ENCODE results near the gene SHANK1. TPM values are rescaled to one million over a fixed set of nuclear protein-coding genes. Genes with fewer than 3 reads are reported as not detected.

SHANK1 gene
- total RNA-seq, 1 experiment from 2014 or later = 4.9 TPM

DNA sequence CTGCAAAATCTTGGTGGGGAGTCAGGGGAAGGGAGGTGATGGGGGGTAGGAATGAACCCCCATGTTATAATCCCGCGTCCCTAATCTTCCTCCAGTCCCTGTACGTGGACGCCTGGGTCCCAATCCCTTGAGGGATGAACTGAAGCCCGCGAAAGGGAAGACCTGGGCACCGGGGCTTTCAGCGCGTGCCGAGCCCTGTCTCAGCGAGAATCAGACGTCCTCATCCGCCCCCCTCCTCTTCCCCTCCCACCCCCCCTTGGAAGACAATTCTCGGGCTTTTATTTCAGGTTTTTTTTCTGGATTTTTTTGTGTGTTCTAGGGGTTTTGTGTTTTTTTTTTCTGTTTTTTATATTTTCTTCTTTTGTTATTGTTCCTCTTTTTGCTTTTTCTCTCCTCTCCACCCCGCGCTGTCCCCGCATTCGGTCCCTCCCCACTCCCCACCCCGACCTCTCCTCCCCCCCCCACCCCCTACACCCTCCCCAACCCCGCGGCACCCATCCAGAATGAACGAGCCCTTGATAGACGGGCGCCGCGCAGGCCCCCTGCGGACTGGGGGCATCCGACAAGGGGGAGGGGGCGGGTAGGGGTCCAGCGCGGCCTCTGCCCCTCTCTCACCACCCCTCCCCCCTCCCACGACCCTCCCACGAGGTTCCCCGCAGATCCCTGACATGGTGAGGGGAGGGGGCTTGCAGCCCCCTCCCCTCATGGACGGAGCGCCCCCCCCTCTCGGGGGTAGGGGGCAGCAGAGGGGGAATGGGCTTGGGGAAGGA, 60.1 kb downstream of the SHANK1 start:
- no peak for DNase-seq (ENCODE audit: low read depth)

DNA sequence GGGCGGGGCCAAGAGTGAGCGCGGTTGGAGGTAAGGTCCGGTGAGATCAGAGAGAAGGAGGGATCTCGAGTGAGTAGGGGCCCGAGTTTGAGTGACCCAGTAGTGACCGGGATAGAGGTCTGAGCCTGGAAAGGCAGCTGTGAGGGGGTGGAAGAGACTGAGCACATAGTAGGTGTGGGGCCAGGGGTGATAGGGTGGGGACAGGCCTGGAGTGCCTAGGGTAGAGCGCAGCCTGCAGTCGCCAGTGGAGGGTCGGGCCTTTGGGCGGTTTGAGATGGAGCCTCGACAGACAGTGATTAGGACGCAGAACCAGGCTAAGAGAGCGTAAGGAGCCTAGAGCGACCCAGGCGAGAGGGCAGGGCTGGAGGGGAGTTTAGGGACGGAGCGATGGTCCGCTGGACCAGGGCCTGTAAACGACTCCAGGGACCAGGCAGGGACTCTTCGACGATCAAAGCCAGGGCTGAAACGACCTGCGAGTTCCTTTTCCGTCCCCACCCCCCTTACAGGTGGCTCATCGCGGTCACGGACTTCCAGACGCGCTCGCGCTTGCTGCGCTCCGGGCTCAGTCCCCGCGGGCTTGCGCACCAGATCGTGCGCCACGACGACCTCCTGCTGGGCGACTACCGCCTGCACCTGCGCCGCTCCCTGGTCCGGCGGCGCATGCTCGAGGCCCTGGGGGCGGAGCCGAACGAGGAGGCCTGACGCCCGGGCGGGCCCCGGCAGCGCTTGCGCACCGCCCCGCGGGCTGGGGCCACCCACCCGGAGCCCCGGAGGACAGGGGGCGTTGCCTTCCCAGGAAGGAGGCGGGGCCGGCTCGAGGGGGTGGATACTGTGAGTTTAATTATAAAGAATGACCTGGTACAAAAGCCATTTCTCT, 60.9 kb downstream of the SHANK1 start:
- peak; percentile 64 for DNase-seq (ENCODE audit: low read depth)

DNA sequence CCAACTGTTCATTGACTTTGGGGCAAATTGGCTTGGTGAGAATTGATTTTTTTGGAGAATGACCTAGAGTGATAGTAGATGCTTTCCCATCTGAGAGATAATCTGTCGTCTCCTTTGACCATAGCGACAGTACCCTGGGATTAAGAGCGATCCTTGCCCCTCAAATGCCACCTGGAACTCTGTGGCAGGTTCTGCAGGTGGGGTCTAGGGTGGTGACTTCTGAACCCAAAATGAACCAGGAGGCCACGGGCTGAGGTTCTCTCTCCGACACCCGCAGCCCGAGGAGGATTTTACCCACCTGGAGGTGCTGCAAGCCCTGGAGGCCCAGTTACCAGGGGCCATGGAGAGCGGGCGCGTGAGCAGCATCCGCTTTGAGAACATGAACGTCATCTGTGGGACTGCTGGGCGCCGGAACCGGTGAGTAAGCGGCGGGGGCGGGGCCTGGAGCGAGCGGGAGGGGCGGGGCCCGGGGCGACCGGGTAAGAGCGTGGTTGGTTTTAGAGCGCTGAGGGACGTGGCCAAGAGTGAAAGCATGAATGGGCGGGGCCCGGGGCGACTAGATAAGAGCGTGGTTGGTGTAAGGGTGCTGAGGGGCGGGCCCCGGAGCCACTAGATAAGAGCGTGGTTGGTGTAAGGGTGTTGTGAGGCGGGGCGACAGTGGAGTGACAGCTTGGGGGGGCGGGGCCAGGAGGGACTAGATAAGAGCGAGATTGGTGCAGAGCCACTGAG, 61.7 kb downstream of the SHANK1 start:
- DNase-seq (ENCODE audit: low read depth) = peak; percentile 99

DNA sequence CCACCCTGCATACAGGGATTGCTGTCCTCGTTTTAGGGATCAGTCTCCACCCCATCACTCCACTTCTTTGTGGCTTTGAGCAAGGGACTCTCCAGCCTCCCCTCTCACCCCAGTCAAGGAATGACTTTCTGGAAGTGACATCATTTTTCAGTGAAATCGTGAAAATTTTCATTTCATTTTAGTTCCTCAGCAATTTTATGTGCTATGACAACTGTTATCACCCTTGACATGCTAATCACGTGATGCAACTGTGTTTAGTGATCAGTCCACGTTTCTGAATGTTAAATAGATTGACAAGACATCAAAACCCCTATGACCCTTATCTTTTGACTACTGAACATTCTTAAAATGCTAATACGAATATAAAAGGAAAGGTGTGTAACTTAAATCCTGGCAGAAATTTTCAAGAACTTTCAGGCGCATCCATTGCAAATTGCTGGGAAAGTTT, 62.4 kb downstream of the SHANK1 start:
- no peak for DNase-seq (ENCODE audit: low read depth)

DNA sequence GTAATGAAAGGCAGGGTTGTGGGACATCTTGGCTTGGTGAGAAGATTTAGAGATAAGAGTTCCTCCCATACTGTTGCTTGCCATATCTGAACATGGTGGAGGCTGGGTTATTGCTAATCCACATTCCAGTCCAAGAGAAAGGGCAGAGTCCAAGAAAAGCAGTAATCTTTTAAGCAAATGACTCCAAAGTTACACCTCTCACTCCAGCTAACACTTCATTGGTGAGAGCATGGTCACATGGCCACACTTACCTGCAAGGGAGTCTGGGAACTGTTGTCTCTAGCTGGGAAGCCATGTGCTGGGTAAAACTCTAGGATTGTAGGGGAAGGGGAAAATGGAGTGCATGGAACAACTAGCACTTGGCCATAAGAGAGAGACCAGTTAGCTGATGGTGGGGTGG, 64.7 kb downstream of the SHANK1 start:
- DNase-seq (ENCODE audit: low read depth) = no peak

DNA sequence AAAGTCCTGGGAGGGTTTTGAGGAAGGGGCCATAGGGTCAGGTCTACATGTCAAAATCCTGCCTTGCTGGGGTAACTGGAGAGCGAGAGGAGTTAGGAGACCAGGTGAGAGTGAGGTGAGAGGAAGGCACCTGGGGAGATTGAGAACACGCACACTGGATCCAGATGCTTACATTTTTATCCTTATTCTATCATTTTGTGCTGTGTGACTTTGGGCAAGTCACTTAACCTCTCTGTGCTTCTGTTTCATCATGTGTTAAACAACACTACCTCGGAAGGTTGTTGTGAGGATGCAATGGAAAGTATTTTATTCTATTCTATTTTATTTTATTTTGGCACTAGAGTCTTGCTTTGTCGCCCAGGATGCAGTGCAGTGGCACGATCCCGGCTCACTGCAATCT, 66.9 kb downstream of the SHANK1 start:
- DNase-seq (ENCODE audit: low read depth) = no peak

DNA sequence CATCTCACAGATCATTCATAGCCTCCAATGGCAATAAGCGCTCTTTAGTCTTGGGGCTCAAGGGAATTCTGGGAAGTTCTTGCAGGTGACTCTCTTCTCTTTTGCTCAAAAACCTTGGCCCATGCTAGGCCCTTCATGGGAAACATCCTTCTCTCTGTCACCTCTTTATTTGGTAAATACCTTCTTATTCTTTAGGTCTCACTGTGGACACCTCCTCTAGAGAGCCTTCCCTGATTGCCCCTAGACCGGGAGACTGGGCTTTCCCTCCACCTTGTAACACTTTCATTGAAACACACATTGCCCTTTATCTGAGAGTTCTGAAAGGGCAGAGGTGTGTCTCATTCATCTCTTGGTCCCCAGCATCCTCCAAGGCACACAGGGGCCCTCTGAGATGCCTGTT, 68.4 kb downstream of the SHANK1 start:
- DNase-seq (ENCODE audit: low read depth) = no peak

DNA sequence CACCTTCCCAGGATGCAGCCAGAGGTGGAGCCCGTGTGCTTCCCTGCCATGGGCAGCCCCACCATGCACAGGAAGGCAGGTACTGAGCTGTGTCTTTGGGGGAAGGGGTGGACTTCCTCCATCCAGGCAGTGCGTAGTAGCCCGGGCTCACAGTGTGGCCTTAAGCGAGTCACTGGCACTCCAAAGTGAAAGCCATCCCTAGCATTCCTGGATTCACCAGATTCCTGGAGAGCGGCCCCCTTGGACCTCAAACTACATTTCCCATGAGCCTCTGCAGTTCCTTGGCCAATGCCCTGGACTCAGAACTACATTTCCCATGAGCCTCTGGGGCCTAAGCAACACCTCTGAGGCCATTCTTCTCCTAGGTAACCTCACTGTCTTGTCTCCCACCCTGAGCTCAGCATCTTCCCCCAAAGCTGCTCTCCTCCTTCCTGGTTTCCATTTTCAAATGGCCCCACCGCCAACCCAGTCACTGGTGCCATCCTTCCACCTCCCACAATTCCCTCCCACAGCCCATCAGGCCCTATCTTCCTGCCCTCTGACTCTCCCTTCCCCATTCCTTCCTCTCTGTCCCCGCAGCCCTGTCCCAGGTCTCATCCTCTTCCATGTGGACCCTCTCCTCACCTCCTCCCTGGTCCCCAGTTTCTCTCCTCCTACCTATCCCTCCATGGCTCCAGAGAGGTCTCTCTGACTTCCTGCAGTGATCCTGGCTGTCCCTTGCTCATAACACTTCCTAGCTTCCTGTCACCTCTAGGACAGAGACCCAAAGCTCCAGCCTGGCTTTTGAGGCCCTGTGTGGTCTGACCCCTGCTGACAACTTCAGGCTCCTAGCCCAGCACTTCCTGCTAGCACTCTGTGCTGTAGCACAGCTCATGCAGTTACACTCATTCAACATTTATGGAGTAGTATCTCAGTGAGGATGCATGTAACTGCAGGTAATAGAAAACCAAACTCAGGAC, 69.9 kb downstream of the SHANK1 start, which contains the start of gene C19orf81:
C19orf81 (plus strand) TSS at position 13 of the 959 bp plus-strand sequence; CDS start at position 13, 0 bp downstream.
- DNase-seq (ENCODE audit: low read depth) = peak; percentile 36

DNA sequence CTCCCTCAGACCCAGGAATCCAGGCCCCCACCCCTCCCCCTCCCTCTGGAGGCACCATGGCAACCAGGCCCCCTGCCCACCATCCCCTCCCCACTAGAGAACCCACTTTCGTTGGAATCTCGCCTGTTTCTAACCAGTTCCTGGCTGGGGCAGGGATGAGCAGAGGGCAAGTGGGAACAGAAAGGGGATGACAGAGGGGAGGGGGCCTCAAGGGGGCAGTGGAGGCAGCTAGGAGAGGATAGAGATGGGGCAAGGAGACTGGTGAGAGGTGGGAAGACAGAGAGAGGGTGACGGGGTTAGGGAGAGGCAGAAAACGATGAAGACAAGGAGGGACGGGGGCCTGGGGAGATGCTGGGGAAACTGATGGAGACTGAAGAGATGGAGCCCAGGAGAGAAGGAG, 70.9 kb downstream of the SHANK1 start:
- no peak for DNase-seq (ENCODE audit: low read depth)

DNA sequence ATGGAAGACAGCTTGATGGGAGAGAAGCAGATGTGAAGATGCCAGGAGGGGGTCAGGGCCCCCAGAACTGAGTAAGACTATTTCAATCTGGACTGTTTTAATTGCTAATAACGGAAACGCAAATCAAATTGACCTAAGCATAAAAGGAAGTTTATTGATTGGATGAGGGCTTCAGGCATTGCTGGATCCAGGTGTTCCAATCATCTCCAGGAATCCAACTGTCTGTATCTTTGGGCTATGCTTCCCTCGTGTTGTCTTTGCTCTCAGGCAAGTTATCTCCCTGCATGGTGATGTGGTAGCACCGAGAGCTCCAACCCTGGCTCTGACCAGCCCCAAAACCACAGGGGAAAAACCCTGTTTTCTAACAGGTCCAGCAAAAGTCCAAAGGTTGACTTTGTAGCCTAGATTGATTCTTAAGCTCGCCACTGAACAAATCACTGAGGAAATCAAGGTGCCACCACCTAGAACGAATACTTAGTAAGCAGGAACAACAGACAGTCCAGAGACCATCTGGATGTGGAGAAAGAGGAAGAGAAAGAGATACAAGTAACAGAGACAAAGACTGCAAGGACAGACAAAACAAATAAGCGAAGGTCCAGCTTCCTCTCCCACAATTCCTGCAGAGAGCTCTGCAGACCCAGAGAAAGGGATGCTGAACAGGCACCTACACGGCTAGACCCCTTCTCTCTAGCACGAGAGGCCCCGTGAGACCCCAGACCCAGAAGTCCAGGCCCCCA, 71.6 kb downstream of the SHANK1 start:
- no peak for DNase-seq (ENCODE audit: low read depth)

DNA sequence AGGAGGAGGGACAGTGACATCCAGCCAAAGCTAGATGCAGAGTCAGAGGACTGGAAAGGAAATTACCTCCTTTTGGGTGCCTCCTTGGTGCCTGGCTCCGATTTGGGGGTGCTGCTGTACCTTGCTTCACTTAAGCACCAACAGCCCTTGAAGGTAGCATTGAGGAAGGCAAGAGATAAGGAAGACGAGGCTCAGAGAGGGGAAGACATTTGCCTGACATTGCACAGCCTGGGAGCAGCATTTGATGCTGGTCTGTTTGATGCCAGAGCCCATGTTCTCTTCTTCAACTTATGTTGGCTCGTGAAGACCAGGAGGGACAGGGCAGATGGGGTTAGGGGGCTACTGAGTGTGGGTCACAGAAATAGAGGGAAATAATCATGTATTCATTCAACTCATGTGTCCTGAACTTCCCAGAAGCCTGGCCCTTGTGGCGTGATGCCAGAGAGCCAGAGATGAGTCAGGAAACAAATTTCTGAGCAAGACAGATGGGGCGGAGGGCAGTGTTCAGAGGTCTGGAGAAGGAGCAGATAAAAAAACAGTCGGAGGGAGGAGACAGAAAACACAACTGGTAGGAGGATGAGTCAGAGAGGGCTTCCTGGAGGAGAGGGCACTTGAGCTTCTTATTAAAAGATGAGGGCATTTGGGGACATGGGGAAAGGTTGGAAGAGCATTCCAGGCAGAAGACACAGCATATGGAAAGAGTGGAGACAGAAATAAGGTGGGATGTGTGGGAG, 73.4 kb downstream of the SHANK1 start:
- DNase-seq (ENCODE audit: low read depth) = peak; percentile 77

DNA sequence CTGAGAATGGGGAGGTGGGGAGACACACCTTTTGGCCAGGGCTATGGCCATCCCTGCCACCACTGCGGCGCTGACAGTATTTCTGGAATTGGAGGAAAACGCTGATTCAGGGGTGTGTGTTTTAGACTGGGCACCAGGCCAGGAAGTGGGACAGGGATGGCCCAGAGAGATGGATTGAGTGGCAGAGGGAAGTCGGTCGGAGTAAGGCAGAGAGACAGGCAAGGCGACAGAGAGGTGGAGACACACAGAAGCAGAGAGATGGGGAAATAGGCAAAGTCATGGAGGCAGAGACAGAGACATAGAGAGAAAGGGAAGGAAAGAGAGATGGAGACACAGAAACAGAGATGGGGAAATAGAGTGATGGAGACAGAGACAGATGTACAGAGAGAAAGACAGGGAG, 74.5 kb downstream of the SHANK1 start:
- DNase-seq (ENCODE audit: low read depth) = no peak

DNA sequence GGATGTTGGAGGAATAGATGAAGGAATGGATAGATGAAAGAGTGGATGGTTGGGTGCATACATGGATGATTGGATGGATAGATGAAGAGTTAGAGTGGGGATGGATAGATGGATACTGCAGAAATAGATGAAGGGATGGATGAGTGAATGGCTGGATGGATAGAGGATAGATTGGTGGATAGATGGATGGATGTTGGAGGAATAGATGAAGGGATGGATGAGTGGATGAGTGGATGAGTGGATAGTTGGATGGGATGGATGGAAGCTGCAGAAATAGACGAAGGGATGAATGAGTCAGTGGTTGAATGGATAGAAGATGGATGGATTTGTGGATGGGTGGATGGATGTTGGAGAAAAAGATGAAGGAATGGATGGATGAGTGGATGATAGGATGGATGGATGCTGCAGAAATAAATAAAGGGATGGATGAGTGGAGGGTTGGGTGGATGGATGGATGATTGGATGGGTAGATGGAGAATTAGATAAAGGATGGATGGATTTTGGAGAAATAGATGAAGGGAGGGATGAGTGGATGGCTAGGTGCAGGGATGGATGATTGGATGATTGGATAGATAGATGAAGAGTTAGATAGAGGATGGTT, 75.2 kb downstream of the SHANK1 start:
- DNase-seq (ENCODE audit: low read depth) = no peak

DNA sequence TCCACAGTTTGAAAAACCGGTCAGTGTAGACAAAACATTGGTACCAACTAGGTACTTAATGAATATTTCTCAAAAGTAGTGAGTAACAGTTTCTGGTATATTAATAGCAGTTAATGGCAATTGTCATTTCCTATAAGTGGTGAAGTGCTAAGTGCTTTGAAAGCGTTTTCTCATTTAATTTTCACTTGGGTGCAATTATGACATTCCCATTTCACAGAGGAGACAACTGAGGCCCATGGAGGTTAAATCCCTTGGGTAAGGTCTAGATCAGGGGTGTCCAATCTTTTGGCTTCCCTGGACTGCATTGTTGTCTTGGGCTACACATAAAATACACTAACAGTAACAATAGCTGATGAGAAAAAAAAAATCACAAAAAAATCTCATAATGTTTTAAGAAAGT, 79.2 kb downstream of the SHANK1 start:
- DNase-seq (ENCODE audit: low read depth) = no peak

DNA sequence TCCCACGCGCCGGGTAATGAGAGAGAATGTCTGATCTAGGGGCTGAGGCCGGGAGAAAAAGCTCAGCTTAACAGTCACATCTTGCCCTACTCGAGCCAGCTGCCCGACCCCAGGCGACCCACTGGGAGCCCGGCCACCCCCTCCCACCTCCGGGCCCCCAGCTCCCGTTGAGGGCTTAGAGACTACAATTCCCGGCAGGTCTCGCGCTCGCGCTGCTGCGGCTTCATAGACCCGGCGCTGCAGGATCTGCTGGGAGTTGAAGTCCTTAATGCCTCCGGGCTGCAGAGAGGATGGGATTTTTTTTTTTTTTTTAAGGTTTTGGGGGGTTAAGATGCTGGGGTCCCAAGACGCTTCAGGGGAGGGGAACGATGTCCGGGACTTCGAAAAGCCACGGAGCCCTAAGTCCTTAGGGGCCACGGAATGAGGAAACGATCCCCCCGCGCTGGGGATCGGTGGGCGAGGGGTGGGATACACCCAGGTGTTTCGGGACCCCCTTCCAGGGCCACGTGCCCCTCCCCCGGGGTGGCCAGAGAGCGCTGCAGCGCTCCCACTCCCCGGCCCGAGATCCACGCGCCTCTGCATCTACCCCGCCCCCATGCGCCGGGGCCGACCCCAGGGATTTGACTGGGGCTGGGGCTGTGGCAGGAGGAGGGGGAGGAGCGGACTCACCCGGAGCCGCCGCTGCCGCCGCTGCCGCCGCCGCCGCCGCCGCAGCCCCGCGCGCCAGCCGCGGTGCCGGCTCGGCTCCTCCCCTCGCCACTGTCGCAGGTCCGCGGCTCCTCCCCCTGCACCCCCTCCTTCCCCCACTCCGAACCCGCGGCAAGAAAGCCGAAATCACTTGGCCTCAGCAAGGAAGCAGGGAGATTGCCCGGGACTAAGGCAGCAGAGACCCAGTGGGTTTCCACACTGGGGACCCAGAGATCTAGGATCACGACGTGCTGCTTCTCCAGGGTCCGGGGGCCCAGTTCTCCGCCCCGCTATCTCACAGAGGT, 80.2 kb downstream of the SHANK1 start, which contains the start of gene SYT3:
SYT3 (minus strand) TSS at position 761 of the 992 bp plus-strand sequence. CDS start 2,470 bp downstream, outside the sequence.
- peak; percentile 21 for DNase-seq (ENCODE audit: low read depth)

DNA sequence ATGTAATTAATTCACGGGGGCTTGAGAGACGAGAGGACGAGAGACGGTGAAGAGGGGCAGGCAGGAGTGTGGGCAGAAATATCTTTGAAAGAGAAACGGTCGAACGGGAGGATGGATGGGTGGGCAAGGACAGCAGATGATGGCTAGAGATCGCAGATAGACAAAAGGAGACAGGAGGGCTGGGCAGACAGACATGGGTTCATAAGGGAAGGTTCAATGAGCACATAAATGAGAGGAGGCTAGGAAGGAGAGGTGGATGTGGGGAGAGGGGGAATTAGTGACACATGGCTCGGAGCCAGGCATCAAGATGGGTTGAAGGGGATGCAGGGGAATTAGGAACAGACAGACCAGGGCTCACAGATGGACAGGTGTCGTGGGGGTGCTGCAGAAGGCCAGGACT, 81.0 kb downstream of the SHANK1 start:
- DNase-seq (ENCODE audit: low read depth) = no peak

DNA sequence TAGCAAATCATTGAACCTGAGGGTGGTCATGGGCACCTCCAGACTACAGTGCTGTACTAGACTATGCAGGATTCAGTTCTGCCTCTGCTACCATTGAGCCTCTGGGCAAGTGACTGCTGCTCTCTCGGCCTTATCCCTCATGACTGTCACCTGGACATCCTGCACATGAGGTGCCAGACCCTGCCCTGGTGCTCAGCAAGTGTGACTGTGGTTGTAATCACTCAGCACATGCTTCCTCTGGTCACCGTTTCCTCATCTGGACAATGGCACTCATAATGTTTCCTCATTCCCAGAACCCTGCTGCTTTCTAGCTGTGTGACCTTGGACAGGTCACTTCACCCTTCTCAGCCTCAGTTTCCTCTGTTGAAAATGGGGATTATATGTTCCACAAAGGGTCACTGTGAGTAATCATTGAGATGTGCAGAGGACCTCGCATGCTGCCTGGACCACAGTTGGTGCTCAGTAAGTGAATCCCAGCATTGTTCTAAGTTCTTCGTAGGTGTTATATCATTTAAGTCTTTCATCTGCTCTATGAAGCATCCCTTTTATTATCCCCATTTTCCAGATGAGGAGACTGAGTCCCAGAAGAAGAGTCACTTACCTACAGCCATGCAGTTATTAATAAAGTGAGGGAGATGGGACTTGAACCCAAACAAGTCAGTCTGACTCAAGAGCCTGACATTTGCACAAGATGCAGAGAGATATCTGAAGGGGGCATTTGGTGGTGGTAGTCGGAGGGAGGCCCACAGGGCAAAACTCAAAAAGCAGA, 83.1 kb downstream of the SHANK1 start:
- DNase-seq (ENCODE audit: low read depth) = no peak

Measured in RPMI7951 (cell line).